ENCODE data around the gene ZNF541.
"Not testable (repeated sequence)": the region's sequence is repeated elsewhere in the genome, so short reads cannot be mapped to it uniquely, and the experiment has no call there.

ZNF541 gene

GRCh38 chr19:47573071-47574026, at the start of gene ZNF541:
Gene ZNF541, minus strand, starts transcription at chr19:47573148. Its CDS starts 17,292 bp downstream, at chr19:47555856.
- DNase-seq = peak; percentile 85

GRCh38 chr19:47619763-47620162, 46.8 kb upstream of the ZNF541 start:
- DNase-seq = no peak

- DNase-seq = no peak
Measured at GRCh38 chr19:47618771-47619170, 45.8 kb upstream of the ZNF541 start.

GRCh38 chr19:47615714-47616113, 42.8 kb upstream of the ZNF541 start:
- DNase-seq = no peak

- DNase-seq = no peak
Measured at GRCh38 chr19:47615230-47615629, 42.3 kb upstream of the ZNF541 start.

GRCh38 chr19:47614559-47614958, 41.6 kb upstream of the ZNF541 start:
- DNase-seq = no peak

- no peak for DNase-seq
Measured at GRCh38 chr19:47614021-47614295, 41.0 kb upstream of the ZNF541 start.

GRCh38 chr19:47613165-47614020, 40.4 kb upstream of the ZNF541 start:
- DNase-seq = no peak

- no peak for DNase-seq
Measured at GRCh38 chr19:47610902-47611301, 38.0 kb upstream of the ZNF541 start.

- peak; percentile 46 for DNase-seq
Measured at GRCh38 chr19:47609906-47610894, 37.3 kb upstream of the ZNF541 start.

GRCh38 chr19:47608969-47609905, 36.3 kb upstream of the ZNF541 start, which contains the start of gene BICRA:
Gene BICRA, plus strand, starts transcription at chr19:47609134. Its CDS starts 64,441 bp downstream, at chr19:47673575.
- peak; percentile 79 for DNase-seq

- DNase-seq = peak; percentile 94
Measured at GRCh38 chr19:47608074-47608918, 35.3 kb upstream of the ZNF541 start.

GRCh38 chr19:47607564-47608073, 34.7 kb upstream of the ZNF541 start:
- DNase-seq = no peak

GRCh38 chr19:47603706-47604565, 31.0 kb upstream of the ZNF541 start:
- no peak for DNase-seq

GRCh38 chr19:47601180-47601904, 28.4 kb upstream of the ZNF541 start:
- no peak for DNase-seq

GRCh38 chr19:47600246-47601179, 27.6 kb upstream of the ZNF541 start:
- peak; percentile 100 for DNase-seq

- DNase-seq = not testable (repeated sequence)
Measured at GRCh38 chr19:47599671-47600245, 26.8 kb upstream of the ZNF541 start.

All from activated CD4-positive, alpha-beta T cell treated with anti-CD3 and anti-CD28 coated beads, Interleukin-2, amount 50 U/mL, for 1 hour (primary cell).